HG02798 (cell line): ENCODE results near the gene DDX55.
"Not testable (repeated sequence)": the region's sequence is repeated elsewhere in the genome, so short reads cannot be mapped to it uniquely, and the experiment has no call there.

Source experiments
- ATAC-seq: cut with Tn5 transposase; IDR thresholded peaks from one replicate; pipeline ENCODE4 v1.9.1; 2021; ENCODE audit warnings: mild to moderate bottlenecking; ENCODE audit not compliant: unreplicated experiment, poor library complexity

The DDX55 gene, protein sequence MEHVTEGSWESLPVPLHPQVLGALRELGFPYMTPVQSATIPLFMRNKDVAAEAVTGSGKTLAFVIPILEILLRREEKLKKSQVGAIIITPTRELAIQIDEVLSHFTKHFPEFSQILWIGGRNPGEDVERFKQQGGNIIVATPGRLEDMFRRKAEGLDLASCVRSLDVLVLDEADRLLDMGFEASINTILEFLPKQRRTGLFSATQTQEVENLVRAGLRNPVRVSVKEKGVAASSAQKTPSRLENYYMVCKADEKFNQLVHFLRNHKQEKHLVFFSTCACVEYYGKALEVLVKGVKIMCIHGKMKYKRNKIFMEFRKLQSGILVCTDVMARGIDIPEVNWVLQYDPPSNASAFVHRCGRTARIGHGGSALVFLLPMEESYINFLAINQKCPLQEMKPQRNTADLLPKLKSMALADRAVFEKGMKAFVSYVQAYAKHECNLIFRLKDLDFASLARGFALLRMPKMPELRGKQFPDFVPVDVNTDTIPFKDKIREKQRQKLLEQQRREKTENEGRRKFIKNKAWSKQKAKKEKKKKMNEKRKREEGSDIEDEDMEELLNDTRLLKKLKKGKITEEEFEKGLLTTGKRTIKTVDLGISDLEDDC

DNA sequence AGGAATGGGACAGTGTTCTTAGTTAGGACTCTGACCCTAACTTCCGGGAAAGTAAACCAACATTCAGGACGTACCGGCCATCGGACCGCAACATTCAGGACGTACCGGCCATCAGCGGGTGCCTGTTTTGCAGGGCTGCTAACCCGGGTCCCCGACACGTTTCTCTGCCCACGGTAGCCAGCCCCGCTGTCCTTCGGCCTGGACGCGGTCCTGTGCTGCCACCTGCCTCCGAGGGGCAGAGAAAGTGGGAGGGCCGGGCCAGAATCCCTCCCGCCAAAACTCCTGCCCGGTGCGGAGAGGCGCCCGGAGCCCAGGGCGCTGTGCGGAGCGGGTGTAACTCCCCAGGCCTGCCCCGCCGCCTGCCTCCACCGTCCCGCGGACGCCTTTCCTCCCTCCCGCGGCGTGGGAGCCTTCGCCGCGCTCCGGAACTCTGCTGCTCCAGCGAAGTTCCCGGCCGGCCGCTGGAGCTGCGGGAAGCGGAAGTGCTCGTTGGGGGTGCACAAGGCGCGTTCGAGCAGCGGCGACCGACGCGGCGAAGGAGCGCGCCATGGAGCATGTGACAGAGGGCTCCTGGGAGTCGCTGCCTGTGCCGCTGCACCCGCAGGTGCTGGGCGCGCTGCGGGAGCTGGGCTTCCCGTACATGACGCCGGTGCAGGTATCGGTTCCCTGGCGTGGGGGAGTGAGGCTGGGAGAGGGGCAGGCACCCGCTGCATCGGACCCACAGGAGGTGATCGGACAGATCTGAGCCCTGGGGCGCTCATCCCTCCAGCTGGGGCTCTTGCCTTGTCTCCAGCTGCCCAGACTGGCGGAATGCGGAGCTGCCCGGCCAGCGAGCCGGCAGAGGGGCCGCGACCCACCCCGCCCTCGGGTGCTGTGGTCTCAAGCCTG is at the start of gene DDX55:
Gene DDX55, plus strand, starts transcription at position 498 of the 888 bp plus-strand sequence. Its CDS starts 50 bp downstream, at position 548.
- peak; percentile 92 for ATAC-seq

DNA sequence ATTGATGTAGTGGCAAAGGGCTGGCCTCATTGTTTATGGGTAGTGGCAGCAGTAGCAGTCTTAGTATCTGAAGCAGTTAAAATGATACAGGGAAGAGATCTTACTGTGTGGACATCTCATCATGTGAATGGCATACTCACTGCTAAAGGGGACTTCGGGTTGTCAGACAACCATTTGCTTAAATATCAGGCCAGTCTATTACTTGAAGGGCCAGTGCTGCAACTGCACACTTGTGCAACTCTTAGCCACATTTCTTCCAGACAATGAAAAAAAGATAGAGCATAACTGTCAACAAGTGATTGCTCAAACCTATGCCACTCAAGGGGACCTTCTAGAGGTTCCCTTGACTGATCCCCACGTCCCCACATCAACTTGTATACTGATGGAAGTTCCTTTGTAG is 47.8 kb upstream of the DDX55 start:
- not testable (repeated sequence) for ATAC-seq

DNA sequence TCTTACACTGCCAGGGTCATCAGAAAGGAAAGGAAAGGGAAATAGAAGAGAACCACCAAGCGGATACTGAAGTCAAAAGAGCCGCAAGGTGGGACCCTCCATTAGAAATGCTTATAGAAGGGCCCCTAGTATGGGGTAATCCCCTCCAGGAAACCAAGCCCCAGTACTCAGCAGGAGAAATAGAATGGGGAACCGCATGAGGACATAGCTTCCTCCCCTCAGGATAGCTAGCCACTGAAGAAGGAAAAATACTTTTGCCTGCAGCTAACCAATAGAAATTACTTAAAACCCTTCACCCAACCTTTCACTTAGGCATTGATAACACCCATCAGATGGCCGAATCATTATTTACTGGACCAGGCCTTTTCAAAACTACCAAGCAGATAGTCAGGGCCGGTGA is 47.1 kb upstream of the DDX55 start:
- ATAC-seq: not testable (repeated sequence)

DNA sequence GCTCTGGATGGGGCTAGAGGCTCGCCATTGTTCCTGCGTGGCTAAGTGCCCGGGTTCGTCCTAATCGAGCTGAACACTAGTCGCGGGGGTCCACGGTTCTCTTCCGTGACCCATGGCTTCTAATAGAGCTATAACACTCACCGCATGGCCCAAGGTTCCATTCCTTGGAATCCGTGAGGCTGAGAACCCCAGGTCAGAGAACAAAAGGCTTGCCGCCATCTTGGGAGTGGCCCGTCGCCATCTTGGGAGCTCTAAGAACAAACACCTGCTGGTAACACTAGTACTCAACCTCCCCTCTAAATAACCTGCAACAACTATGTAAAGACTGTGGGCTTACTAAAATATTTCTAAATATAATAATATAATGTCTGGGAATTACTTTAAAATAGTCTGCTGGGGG is 43.4 kb upstream of the DDX55 start:
- ATAC-seq: not testable (repeated sequence)

DNA sequence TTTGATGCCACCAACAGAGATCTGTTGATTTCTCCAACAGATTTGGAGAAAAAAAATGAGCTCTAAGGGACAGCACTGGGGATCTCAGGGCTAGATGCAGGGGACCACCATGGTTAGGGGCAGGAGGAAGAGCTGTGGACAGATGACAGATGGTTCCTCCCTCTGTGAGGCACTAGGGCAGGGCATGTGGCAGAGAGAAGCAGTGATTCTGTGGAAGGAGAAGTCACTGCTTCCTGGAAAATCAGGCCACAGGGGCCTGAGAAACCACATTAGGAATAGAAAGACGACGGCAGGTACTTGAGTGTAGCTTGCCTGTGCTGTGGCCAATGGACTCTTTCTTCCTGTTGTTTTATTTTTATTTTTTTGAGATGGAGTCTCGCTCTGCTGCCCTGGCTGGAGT is 42.4 kb upstream of the DDX55 start:
- no peak for ATAC-seq

DNA sequence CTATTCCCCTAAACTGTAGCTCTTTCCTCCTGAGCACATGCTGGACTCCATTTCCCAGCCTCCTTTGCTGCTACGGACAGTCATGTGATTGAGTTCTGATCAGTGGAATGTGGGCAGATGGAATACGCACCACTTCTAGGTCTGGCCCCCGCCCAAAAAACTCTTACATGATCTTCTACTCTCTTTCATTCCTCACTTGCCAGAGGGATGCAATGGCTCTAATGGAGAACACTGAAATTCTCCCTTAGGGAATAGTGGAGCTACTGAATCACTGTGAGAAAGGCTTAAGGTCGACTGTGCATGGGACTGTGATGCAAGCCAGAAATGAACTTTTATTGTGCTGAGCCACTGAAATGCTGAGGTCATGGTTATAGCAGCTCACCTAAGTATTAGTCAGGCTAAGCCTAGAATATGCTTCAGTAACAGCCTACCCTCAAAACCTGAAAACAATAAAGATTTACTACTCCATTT is 30.5 kb upstream of the DDX55 start:
- ATAC-seq: no peak

DNA sequence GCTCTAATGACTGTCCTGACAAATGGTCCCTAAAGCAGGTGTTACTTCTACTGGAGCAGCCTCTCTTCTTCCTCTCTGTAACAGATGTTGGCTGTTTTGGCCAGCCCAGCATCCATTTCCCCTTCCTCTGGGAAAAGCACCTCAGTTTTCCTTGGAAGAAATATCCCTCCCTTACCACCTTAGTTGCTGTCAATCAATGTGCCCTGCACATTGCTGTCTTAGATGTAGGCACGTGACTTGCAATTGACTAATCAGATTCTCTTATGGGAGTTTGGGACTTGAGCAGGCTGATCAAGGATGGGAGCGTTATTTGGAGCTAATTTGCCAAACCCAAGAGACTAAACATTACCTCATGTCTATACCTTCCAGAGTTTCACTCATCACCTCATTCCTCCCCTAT is 29.5 kb upstream of the DDX55 start:
- no peak for ATAC-seq

DNA sequence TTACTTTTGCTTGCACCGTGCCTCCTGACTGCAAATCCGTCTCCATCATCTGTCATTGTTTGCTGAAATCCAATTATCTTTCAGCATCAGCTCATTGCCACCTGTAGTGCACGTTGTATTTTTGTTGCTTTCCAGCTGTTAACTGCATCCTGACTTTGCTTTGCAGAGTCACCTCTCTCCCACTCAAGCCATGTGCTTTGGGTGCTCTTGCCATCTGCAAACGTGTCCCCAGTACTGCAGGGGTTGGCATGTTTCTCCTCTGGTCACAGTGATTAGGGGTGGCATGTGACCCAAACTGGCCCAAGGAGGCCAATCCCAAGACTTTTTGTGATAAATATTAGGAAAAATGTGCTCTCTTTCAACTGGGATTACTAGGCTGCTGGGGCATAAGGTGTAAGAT is 28.0 kb upstream of the DDX55 start:
- ATAC-seq: no peak

DNA sequence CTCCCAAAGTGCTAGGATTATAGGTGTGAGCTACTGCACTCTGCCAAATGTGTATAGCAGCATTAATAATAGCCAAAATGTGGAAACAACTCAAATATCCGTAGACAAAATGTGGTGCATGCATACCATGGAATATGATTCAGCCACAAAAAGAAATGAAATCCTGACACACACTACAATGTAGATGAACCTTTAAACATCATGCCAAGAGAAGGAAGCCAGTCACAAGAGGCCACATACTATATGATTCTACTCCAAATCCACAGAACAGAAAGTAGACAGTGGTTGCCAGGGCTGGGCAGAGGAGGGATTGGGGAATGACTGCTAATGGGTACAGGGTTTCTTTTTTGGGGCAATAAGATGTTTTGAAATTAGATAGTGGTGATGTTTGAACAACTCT is 25.3 kb upstream of the DDX55 start:
- no peak for ATAC-seq

DNA sequence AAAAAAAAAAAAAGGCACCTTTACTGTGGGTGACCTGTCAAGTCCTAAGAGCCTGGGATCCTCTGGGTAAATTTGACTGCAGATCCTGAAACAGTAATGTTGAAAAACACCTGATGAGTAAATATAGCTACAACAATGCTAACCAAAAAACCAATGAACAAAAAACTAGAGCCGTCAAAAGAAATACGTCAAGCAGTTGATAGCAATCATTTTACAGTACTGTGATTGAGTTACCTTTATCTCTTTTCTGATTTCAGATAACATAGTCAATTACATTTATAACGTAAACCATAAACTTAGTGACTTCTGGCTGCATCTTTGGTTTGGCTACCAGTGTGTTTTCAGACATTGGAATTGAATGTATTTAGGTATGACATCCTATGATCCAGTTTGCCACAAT is 23.7 kb upstream of the DDX55 start:
- ATAC-seq: no peak

DNA sequence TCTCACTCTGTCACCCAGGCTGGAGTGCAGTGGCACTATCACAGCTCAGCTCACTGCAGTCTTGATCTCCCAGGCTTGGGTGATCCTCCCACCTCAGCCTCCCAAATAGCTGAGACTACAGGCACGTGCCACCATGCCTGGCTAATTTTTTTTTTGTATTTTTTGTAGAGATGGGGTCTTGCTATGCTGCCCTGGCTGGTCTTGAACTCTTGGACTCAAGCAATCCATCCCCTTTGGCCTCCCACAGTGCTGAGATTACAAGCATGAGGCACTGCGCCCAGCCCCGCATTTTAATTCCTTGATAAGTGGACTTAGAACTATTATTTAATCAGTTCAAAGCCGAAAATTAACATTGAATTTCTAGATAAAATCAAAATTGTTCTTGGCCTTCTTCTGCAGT is 23.1 kb upstream of the DDX55 start:
- ATAC-seq: not testable (repeated sequence)

DNA sequence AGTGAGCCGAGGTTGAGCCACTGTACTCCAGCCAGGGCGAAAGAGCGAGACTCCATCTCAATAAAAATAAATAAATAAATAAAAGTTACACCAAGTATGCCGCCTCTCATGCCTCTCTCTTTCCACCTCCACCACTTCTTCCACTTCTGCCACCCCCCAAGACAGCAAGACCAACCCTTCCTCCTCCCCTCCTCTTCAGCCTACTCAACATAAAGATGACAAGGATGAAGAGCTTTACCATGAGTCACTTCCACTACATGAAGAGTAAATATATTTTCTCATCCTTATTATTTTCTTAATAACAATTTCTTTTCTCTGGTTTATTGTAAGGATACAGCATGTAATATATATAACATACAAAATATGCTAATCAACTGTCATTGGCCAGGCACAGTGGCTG is 21.1 kb upstream of the DDX55 start:
- no peak for ATAC-seq

DNA sequence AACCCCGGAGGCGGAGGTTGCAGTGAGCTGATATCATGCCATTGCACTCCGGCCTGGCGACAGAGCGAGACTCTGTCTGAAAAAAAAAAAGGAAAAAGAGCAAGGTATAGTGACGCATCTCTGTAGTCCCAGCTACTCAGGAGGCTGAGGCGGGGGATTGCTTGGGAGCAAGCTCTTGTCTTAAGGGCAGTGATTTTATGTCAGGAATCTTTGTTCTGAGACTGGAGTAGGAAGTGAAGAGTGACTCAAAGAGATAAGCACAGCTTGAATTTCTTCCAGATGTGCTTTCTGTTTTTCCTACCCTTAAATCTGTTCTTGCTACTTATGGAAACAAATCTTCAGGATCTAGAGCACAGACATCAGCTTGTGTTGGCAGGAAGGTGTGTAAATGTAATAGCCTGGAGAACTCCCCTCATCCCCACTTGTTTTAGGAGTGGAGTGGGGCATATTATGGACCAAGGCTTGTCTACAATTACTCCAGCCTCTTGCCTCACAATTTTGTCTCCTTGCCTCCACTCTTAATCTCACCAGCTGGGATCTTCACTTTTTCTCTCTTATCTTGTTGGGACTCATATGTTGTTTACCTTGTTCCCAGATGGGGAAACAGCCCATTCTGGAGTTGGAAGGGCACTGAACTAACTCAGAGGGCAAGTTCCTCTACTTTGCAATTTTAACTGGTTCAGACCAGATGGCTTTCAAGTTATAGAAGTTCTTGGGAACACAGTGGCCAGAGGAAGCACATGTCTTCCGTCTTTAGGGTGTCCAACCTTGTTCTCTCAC is 10.0 kb upstream of the DDX55 start:
- ATAC-seq: no peak

DNA sequence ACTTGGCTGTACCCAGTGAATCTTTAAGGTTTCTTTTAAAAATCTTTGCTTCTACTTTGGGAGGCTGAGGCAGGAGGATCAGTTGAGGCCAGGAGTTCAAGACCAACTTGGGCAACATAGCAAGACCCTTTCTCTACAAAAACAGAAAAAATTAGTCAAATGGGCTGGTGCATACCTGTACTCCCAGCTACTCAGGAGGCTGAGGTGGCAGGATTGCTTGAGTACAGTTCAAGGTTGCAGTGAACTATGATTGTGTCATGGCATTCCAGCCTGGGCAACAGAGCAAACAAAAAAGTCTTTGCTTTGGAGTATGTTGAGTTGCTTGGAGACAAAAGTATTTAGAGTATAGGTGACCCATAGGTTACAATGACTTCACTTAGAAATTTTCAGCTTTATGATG is 6.2 kb upstream of the DDX55 start:
- no peak for ATAC-seq

DNA sequence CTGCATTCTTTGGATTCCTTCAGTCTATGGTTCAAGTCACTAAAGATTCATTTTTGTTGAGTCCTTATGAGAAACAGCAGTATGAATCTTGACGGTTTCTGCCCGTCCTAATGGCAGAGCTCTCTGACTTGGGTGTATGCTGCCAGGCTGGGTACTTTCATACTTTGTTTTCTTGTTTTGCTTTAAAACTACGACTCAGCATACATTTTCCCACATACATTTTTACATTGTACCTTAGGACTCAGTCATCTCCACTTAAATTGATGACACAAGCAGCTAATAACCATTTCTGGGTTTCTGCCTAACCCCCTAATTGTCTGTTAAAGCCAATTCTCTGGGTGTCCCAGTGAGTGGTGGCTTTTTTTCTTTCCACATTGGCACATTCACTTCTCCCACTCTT is 4.8 kb upstream of the DDX55 start:
- no peak for ATAC-seq

DNA sequence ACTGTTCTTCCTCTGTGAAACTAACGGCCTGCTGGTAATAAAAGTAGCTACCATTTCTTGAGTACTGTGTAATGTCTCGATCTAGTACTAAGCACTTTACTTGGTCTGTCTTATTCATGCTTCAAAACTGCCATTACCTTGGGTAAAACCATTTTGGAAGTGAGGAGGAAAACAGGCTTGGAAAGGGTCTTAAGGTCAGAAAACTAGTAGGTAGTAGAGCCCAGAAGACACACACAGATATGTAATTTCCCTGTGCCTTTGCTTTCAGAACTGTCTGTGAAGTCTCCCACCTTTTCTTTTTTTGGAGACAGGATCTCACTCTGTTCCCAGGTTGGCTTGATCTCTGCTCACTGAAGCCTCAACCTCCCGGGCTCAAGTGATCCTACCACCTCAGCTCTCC is 3.4 kb upstream of the DDX55 start:
- no peak for ATAC-seq

DNA sequence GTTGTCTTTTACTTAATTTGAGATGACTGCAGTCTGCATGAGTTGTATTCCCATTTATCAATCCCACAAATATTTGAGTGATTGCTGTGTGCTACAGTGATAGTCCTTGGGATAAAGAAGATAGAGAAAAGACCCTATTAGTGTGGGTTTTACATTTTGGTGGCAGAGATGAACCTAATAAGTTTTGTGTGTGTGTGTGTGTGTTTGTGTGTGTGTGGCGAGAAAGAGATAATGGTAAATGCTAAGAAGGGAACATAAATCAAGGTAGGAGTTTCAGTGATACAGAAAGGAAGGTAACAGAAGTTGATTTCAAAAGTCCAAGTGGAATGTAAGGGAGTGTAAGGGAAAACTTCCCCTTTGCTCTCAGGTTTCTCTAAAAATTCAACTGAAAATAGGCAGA is 2.6 kb upstream of the DDX55 start:
- ATAC-seq: no peak

DNA sequence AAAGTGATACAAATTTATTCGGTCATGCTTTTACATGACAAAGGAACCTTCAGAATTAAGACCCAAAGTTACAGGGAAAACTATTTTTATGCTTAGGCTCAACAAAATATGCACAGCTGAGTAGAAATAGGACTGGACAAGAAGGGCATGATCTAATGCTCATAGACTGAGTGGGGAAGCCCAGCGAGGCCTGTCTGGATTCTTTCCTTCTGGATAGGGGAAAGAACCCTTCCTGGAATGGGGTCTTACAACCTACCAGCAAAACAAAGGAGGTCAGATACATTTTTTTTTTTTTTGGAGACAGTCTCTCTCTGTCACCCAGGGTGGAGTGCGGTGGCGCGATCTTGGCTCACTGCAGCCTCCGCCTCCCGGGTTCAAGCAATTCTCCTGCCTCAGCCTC is 2.2 kb upstream of the DDX55 start:
- ATAC-seq: no peak

DNA sequence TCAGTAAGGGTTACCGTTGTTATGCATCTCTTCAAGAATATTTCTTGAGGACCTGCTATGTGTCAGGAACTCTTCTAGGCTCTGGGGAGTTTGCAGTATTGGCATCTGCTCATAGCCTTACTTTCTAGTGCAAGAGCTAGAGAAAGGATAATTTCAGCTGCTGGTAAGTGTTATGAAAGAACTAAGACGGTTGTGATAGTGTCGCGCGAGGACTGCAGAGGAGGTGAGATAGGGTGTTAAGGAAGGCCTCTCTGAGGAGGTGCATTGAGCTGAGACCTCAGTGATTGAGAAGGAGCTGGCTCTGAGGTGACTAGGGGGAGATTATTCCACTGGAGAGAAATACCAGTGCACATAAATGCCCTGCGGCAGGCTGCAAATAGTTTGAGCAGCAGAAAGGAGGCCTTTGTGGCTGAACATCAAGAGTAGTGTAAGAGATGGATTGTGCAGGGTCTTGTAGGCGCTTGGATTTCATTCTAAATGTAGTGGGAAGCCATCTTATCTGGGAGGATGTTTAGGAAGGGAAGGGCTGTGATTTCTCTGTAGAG is 824 bp downstream of the DDX55 start:
- no peak for ATAC-seq

DNA sequence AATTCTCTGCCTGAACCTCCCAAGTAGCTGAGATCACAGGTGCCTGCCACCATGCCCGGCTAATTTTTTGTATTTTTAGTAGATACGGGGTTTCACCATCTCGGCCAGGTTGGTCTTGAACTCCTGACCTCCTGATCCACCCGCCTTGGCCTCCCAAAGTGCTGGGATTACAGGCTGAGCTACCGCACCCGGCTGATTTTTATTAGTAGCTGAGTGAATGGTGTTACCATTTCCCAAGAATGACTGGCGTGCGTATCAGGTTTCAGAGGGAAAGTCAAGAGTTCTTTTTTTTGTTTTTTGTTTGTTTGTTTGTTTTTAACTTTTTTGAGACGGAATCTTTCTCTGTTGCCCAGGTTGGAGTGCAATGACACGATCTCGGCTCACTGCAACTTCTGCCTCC is 1.6 kb downstream of the DDX55 start:
- not testable (repeated sequence) for ATAC-seq
